ENCODE measurements around the gene C12orf50. TPM values are rescaled to one million over a fixed set of nuclear protein-coding genes. Genes with fewer than 3 reads are reported as not detected.

C12orf50 gene
- total and polyA plus RNA-seq, 9 of the 15 experiments (the other 6 are each of a cell fraction or from before 2014, with no cell fraction given): 0.07 to 0.14 (median 0.11) TPM; not detected in 6

DNA sequence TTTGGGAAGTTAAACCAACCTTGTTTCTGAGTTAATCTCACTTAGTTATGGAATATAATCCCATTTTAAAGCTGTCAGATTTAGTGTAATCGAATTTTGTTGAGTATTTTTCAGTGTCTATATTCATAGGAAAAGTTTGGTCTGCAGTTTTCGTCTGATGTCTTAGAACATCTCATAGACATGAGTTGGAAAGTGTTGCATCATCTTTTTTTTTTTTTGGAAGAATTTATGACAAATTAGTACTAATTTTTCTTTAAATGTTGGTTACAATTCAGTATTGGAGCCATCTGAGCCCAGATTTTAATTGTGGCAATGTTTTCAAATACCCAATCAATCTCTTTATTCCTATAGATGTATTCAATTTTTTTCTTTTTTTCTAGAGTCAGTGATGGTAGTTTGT, 27.9 kb downstream of the C12orf50 start:
- no peak overlapping the region for H3K4me3 ChIP-seq
- no peak overlapping the region for H3K4me2 ChIP-seq (ENCODE audit: insufficient read depth, low read length)
- no peak for FAIRE-seq
- in situ Hi-C loops (cut with MboI): no loop called here
- H2AFZ ChIP-seq (ENCODE audit: low read depth, low read length): no peak overlapping the region
- intact Hi-C loops (cut with micrococcal nuclease): no loop called here
- no peaks in the 10 kb centered on the region for H3K27me3 ChIP-seq (ENCODE audit: control insufficient read depth in 2 of 2, insufficient read depth in 2 of 2, low read length in 2 of 2)
- H3K36me3 ChIP-seq (ENCODE audit: control insufficient read depth, insufficient read depth, low read length): no peaks in the 10 kb centered on the region
- H3K9me1 ChIP-seq (ENCODE audit: control insufficient read depth, insufficient read depth, low read length): no peaks in the 10 kb centered on the region
- no TSS peak for BruUV-seq (replicated peaks)
- ATAC-seq: no peak
- H4K20me1 ChIP-seq (replicated peaks; ENCODE audit: control insufficient read depth, insufficient read depth, low read length): no peaks in the 10 kb centered on the region
- TF ChIP-seq ZSCAN32 (CRISPR knock-in tag; IDR thresholded peaks at IDR 0.05) (peak; percentile 57; the same call in 1 of the 2 replicates), CEBPG (CRISPR knock-in tag; IDR thresholded peaks at IDR 0.05) (no peak), CEBPG (tag; conservative IDR thresholded peaks at IDR 0.05 in 1 of 2, IDR thresholded peaks at IDR 0.05 in 1 of 2) (peak in 1 of 2 experiments; percentile 80; a peak in 3 of 4 replicates)
- TF ChIP-seq, protein P1, sequence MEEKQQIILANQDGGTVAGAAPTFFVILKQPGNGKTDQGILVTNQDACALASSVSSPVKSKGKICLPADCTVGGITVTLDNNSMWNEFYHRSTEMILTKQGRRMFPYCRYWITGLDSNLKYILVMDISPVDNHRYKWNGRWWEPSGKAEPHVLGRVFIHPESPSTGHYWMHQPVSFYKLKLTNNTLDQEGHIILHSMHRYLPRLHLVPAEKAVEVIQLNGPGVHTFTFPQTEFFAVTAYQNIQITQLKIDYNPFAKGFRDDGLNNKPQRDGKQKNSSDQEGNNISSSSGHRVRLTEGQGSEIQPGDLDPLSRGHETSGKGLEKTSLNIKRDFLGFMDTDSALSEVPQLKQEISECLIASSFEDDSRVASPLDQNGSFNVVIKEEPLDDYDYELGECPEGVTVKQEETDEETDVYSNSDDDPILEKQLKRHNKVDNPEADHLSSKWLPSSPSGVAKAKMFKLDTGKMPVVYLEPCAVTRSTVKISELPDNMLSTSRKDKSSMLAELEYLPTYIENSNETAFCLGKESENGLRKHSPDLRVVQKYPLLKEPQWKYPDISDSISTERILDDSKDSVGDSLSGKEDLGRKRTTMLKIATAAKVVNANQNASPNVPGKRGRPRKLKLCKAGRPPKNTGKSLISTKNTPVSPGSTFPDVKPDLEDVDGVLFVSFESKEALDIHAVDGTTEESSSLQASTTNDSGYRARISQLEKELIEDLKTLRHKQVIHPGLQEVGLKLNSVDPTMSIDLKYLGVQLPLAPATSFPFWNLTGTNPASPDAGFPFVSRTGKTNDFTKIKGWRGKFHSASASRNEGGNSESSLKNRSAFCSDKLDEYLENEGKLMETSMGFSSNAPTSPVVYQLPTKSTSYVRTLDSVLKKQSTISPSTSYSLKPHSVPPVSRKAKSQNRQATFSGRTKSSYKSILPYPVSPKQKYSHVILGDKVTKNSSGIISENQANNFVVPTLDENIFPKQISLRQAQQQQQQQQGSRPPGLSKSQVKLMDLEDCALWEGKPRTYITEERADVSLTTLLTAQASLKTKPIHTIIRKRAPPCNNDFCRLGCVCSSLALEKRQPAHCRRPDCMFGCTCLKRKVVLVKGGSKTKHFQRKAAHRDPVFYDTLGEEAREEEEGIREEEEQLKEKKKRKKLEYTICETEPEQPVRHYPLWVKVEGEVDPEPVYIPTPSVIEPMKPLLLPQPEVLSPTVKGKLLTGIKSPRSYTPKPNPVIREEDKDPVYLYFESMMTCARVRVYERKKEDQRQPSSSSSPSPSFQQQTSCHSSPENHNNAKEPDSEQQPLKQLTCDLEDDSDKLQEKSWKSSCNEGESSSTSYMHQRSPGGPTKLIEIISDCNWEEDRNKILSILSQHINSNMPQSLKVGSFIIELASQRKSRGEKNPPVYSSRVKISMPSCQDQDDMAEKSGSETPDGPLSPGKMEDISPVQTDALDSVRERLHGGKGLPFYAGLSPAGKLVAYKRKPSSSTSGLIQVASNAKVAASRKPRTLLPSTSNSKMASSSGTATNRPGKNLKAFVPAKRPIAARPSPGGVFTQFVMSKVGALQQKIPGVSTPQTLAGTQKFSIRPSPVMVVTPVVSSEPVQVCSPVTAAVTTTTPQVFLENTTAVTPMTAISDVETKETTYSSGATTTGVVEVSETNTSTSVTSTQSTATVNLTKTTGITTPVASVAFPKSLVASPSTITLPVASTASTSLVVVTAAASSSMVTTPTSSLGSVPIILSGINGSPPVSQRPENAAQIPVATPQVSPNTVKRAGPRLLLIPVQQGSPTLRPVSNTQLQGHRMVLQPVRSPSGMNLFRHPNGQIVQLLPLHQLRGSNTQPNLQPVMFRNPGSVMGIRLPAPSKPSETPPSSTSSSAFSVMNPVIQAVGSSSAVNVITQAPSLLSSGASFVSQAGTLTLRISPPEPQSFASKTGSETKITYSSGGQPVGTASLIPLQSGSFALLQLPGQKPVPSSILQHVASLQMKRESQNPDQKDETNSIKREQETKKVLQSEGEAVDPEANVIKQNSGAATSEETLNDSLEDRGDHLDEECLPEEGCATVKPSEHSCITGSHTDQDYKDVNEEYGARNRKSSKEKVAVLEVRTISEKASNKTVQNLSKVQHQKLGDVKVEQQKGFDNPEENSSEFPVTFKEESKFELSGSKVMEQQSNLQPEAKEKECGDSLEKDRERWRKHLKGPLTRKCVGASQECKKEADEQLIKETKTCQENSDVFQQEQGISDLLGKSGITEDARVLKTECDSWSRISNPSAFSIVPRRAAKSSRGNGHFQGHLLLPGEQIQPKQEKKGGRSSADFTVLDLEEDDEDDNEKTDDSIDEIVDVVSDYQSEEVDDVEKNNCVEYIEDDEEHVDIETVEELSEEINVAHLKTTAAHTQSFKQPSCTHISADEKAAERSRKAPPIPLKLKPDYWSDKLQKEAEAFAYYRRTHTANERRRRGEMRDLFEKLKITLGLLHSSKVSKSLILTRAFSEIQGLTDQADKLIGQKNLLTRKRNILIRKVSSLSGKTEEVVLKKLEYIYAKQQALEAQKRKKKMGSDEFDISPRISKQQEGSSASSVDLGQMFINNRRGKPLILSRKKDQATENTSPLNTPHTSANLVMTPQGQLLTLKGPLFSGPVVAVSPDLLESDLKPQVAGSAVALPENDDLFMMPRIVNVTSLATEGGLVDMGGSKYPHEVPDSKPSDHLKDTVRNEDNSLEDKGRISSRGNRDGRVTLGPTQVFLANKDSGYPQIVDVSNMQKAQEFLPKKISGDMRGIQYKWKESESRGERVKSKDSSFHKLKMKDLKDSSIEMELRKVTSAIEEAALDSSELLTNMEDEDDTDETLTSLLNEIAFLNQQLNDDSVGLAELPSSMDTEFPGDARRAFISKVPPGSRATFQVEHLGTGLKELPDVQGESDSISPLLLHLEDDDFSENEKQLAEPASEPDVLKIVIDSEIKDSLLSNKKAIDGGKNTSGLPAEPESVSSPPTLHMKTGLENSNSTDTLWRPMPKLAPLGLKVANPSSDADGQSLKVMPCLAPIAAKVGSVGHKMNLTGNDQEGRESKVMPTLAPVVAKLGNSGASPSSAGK (IDR thresholded peaks at IDR 0.05): no peak
- TF ChIP-seq, protein P2, sequence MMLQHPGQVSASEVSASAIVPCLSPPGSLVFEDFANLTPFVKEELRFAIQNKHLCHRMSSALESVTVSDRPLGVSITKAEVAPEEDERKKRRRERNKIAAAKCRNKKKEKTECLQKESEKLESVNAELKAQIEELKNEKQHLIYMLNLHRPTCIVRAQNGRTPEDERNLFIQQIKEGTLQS (IDR thresholded peaks at IDR 0.05): peak; percentile 49
- TF ChIP-seq, protein P2 (CRISPR knock-in tag; conservative IDR thresholded peaks at IDR 0.05): no peak
- no peak overlapping the region for H3K27ac ChIP-seq (ENCODE audit: extremely low read depth, low read depth, low read length)
- DNase-seq (ENCODE audit: extremely low read depth in 1 of 4, low spot score in 3 of 4): no peak
- H3K4me1 ChIP-seq (replicated peaks in 1 of 2; ENCODE audit: control insufficient read depth in 2 of 2, insufficient read depth in 2 of 2, low read length in 2 of 2): no peaks in the 10 kb centered on the region
- no peaks in the 10 kb centered on the region for H3K9me3 ChIP-seq (replicated peaks; ENCODE audit: control insufficient read depth, insufficient read depth, low read depth, low read length)
- no peaks in the 10 kb centered on the region for H3K79me2 ChIP-seq (ENCODE audit: control insufficient read depth, insufficient read depth, low read length)
- CTCF ChIA-PET (ENCODE audit: low intra/inter-chr PET ratio): no interaction called here
- WGBS (ENCODE audit: insufficient coverage, low coverage, missing lambda C conversion rate): 0% methylated on average over 2 of the region's 2 CpGs
- POLR2A ChIA-PET: no interaction called here
- H3K9ac ChIP-seq (ENCODE audit: insufficient read depth in 1 of 2, low read depth in 2 of 2, low read length in 2 of 2): no peak overlapping the region
